ENCODE measurements around the gene SYTL5.

The SYTL5 gene

DNA sequence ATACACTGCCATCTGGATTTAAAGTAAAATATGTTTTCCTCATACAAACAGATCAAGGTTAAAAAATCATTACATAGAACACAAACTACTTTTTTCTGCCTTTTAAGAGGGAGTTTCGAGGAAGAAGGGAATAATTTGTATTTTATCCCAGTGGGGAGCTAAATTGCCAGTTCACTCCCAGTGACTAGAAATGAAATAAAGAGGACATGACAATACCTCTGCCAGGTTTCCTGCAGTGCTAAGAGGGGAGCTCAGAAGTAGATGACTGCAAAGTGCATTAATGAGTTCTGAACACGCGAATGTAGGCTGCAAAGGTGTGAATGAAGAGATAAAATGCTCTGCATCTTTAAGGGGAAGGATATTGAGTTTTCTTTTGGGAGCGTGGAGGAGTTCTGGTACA lies 144.6 kb downstream of the SYTL5 start:
- no peak for DNase-seq

DNA sequence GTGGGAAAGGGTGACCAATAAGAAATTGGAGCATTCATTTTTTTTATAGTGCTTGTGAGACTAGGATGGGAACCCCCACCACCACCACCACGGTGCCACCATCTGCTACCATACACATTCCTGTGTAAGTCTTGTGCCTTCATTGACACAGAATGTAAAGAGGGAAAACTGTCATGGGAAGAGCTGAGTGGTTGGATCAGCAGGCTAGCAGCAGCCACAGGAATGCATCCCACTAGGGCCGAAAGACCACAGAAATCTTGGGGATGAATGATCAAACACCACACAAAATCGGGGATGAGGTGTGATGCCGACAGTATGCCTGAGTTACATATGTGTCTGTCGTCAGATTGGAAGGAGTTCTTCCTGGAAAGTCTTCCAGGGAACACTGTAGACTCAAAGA lies 145.1 kb downstream of the SYTL5 start:
- no peak for DNase-seq

DNA sequence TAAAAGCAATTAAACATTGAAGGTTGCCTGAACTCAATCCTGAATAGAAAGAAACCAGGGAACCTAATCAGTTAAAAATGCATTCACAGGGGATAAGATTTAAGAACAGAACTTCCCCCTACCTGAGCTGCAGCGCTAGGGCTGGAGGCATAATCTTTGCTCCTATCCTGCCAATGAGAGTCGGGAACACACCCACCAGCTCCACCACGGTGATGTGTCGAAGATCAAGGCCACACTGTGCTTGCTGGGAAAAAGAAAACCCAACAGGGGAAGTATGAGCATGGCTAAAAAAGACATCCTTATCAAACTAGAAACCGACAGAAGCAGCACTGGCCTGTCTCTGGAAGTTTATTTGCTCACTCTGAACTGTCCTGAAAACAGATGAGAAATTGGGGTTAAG lies 148.0 kb downstream of the SYTL5 start:
- no peak for DNase-seq

DNA sequence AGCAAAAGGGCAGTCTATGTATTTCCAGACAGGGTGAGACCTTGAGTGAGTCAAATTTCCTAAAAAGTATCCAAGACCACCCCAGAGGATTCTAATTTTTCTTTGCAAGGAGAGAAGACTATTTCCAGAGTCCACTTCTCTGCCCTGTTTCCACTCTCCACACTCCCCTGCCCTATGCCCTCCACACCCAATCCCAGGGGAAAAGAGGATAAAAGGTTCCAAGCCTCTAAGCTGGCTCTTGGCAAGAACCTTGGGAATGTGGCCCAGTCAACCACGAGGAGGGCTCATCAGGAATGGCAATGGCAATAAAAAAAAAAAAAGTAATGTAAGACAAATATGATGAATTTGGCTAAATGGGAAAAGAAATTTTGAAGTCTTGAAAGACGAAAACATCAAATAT lies 148.5 kb downstream of the SYTL5 start:
- no peak for DNase-seq

DNA sequence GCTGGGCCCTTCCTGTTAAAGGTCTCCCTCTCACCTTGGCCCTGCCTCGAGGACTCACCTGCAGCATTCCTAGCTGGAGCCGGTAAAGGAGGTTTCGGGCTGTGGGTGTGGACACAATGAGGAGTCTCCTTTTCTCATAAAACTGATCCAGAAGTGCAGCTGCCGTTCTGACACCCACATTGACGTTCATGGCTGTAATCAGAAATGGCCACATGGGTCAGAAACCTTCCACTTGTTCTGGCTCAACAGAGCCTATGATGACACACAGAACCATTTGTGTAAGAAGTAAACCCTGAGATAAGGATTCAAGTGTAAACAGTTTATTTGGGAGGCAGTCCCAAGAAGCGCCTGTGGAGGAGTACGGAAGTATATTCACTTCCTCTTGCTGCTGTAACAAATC lies 150.5 kb downstream of the SYTL5 start:
- DNase-seq, result no peak

DNA sequence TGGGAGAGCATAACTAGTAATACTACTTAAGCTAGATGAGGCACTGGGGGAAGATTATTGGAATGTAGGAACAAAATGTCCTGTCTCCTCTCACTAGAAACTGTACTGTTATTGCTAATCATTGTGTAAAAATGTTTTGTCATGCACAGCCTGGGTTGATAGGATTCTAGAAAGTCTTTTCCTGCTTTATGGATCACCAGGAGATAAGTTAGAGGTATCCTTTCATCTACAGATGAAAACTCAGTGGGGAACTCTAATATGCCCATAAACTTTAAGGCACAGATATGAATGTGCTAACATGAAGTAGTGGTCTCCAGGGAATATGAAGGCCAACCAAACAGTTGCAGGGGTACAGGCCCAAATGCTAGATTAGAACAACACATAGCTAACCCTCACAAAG lies 156.8 kb downstream of the SYTL5 start:
- no peak for DNase-seq

DNA sequence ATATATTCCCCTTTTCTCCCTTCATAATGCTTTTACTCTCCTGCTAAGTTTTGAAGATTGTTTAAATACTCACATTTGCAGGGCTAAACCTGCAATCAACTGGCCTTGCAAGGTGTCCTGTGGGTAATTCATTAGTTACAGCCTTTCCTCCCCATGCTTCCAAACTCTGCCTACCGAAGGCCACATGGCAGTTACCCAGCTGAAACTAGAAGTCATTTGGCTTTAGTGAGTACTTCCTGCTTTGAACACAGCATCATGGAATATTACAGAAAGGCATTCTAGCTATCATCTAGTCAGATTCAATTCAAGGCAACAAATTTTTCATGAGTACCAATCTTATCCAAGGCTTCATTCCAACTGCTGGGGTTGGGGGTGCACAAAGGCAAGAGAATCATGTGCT lies 158.7 kb downstream of the SYTL5 start:
- DNase-seq, result no peak

DNA sequence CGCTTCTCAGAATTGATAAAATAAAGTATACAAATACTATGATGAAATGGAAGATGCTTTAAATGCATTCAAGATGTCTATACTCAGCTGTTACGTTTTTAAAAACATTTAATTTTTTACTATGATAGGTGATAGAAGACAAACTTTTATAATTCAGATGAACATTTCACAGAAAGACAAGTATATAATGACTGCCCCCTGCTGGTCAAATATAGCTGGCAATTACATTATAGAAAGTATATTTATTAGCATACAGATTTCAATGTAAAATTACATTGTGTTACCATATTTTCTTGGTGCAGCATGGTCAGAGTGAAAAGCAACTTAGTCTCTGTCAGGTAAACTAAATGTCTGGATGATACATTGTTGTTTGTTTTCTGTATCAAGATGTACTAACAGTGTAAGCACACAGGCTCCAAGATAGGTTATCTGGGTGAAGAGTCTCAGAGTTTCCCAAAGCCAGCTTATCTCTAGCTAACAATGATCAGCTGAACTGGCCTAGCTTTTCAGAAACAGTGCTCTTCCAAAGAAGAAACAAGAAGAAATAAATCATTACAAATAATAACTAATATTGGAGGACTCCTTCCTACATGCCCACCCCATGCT lies 160.2 kb downstream of the SYTL5 start:
- DNase-seq, result no peak

DNA sequence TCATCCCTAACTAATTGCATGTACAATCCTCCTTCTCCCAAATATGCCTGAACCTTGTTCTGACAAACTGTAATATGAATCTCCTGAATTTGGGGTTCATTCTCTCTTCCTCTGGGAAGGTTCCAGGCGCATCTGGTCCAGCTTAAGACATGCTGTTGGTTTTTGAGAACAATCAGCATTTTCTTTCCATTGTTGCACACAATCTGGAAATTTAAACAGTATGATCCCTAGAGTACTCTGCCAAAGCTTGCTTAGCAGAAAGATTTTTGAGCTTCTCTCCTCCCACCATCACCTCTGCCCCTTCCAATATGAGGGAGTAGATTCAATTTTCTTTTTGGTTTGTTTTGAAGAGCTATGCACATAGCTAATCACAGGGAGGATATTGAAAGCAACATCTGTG lies 164.2 kb downstream of the SYTL5 start:
- DNase-seq, result no peak

DNA sequence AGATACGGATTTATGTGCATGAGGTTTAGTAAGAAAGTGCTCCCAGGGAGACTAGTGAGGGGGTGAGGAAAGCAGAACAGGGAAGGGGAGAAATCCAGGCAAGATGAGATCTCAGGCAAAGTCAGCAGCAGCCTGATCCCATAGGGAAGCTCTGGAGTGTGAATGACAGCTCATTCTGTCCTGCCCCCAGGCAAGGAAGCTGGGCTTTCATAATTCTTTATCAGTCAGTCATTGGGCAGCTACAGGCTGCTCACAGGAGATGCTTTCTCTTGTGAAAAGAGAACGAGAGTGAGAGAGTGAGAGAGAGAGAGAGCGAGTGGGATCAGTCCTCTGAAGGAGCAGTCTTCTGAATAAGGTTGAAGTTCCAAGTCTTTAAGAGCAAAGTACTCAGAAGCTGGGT lies 166.2 kb downstream of the SYTL5 start:
- DNase-seq, result no peak

DNA sequence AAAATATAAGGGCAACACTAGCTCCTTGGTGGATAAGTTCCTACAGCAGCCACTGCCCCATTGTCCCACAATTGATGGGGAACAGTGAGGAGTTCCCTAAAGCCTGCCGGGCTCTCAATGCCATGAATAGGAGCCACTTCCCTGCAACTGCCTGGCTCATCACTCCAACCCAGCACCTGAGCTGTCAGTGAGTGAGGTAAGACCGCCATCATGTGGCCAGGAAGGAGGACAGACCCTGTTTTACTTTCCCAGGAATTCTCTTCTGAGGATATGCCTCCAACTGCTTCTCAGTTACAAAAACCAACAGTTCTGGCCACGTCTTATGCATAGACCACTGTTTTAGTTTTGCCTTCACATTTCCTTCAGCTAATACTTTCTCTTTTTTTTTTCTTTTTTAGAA lies 168.8 kb downstream of the SYTL5 start:
- DNase-seq, result peak; percentile 49

DNA sequence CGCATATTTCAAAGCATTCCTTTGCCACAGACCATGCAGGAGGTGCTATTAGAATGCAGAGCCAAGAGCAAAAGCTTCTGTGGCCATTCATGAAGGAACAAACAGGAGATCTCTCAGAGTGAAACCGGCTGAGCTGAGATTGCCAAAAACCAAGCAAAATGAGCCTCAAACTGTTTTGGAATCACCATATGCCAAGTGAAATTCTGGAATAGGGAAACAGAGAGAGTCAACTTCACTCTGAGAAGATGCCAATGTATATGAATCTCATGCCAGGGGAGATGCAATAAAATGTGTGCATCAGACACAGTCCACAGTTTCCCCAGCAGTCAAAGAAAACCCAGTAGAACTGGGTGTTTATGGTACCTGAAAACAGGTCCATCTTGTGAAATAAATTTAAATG lies 172.0 kb downstream of the SYTL5 start:
- no peak for DNase-seq

Measured in right forelimb (tissue), 1 donor.